ENCODE data around the gene PDK2. TPM values are rescaled to one million over a fixed set of nuclear protein-coding genes. Genes with fewer than 3 reads are reported as not detected.

The PDK2 gene
- total and polyA plus RNA-seq, 9 of the 15 experiments (the other 6 are each of a cell fraction or from before 2014, with no cell fraction given), result 0.03 to 2.5 (median 1.4) TPM

- no peak for TF ChIP-seq ZNF384 (IDR thresholded peaks at IDR 0.05; ENCODE audit: low read depth, low read length)
- no peak for TF ChIP-seq ELK3 (CRISPR knock-in tag; IDR thresholded peaks at IDR 0.05)
- TF ChIP-seq NUFIP1 (IDR thresholded peaks at IDR 0.05; ENCODE audit: partially characterized antibody), result no peak
- no peak for TF ChIP-seq PREB (CRISPR knock-in tag; IDR thresholded peaks at IDR 0.05)
- TF ChIP-seq KAT2B (IDR thresholded peaks at IDR 0.05; ENCODE audit: low read depth, low read length), result no peak
- TF ChIP-seq ZNF280B (CRISPR knock-in tag; IDR thresholded peaks at IDR 0.05), result no peak
- TF ChIP-seq SP2 (IDR thresholded peaks at IDR 0.05; ENCODE audit: extremely low read depth, low read depth, low read length, poor library complexity, severe bottlenecking), result no peak
- TF ChIP-seq NCOR1 (IDR thresholded peaks at IDR 0.05), result no peak
- TF ChIP-seq KHSRP (IDR thresholded peaks at IDR 0.05), result no peak
- TF ChIP-seq CEBPZ (IDR thresholded peaks at IDR 0.05; ENCODE audit: borderline replicate concordance, low read depth, low read length), result no peak
- TF ChIP-seq EGR1 (conservative IDR thresholded peaks at IDR 0.05), result no peak
- no peak for TF ChIP-seq MXI1 (IDR thresholded peaks at IDR 0.05; ENCODE audit: low read depth, low read length)
- peak; percentile 84 to 92 for TF ChIP-seq RAD21 (CRISPR knock-in tag; conservative IDR thresholded peaks at IDR 0.05 in 1 of 2, IDR thresholded peaks at IDR 0.05 in 1 of 2)
- no peak for TF ChIP-seq ZNF143 (CRISPR knock-in tag; IDR thresholded peaks at IDR 0.05)
- no peak for TF ChIP-seq HNRNPLL (IDR thresholded peaks at IDR 0.05; ENCODE audit: low read depth, low read length, poor library complexity, severe bottlenecking)
- no peak for TF ChIP-seq KDM1A (IDR thresholded peaks at IDR 0.05)
- peak; percentile 78 for TF ChIP-seq SMC3 (conservative IDR thresholded peaks at IDR 0.05; ENCODE audit: insufficient read depth, low read depth, low read length)
- no peak for TF ChIP-seq ZC3H11A (IDR thresholded peaks at IDR 0.05; ENCODE audit: low read depth, low read length)
- no peak for TF ChIP-seq ZNF764 (CRISPR knock-in tag; IDR thresholded peaks at IDR 0.05; ENCODE audit: low read depth)
- no peak for TF ChIP-seq BCL6 (CRISPR knock-in tag; IDR thresholded peaks at IDR 0.05)
- no peak for TF ChIP-seq POLR2A (conservative IDR thresholded peaks at IDR 0.05)
- no peak for TF ChIP-seq CHD2 (IDR thresholded peaks at IDR 0.05; ENCODE audit: low read depth, low read length)
- TF ChIP-seq BHLHE40 (IDR thresholded peaks at IDR 0.05; ENCODE audit: low read length), result 0 out of 2 replicates have a peak, but pooled peaks have one; percentile 15
Observed at GRCh38 chr17:50087246-50087911, 7.8 kb upstream of the PDK2 start (continued).

Data from K562 (cell line).